Erythroblast (primary cell): Measurements from ENCODE around the gene FAM32A.

ENCODE experiments used
- DNase-seq, 2 experiments: peaks; one replicate each; lab custom pipeline; 2025; lab: John Stamatoyannopoulos, UW
- GATA1 ChIP-seq: IDR thresholded peaks from 2 replicates; pipeline ENCODE4 v1.6.1; 2011; ENCODE audit warnings: low read depth, mild to moderate bottlenecking, control low read depth, low read length, moderate library complexity
- POLR2A ChIP-seq: IDR thresholded peaks from 2 replicates; pipeline ENCODE4 v1.6.1; 2011; ENCODE audit warnings: mild to moderate bottlenecking, low read length

Gene FAM32A

DNA sequence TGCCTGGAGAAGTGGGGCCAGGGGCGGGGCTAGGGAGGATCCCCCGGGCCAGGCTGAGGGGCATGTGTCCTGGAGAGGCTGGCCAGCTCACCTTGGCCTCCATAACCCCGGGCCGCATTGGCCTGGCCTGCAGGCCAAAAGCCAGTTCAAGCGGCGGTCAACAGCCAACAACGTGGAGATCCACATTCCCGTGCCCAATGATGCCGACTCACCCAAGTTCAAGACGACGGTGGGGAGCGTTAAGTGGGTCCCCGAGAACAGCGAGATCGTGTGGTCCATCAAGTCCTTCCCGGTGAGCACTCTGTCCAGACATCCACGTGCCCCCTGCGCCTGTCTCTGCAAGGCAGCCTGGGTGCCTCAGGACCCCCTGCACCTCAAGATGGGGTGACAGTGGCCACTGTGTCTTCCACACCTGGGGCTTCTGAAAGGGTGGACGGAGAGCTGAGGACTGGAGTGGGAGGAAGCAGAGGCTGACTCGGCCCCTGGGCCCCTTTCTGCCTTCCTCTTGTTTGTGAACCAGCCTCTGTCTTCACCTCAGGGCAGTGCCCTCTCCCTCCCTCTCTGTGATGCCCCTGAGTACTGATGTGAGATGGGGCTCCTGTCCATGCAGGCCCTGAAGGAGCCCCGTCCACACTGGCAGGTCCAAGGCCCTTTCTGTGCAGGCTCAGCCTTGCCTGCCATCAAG, 43.6 kb downstream of the FAM32A start:
- no peak for TF ChIP-seq GATA1
- no peak for TF ChIP-seq POLR2A
- no peak for DNase-seq

GRCh38 chr19:16229322-16229641, 44.1 kb downstream of the FAM32A start:
- DNase-seq = no peak
- TF ChIP-seq GATA1 (no peak), POLR2A (no peak)

DNA sequence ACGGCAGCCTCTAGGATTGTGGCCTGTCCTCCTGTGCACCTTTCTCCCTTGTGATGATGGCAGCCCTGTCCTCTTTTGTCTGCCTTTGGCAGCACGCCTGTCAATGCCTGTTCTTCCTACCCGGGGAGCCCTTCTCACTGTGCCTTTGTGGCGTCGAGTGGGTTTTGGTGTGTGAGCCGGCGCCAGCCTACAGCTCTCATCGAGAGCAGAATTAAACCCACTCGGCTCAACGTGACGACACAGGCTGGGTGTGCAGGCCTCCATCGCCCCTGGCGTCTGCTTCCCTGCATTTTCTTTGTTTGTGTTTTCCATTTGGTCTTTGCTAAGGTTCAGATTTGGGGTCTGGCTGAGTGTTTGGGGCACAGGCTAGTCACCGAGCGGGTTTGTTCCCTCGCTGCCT, 46.9 kb downstream of the FAM32A start:
- no peak for TF ChIP-seq POLR2A
- TF ChIP-seq GATA1 = no peak
- DNase-seq = no peak

DNA sequence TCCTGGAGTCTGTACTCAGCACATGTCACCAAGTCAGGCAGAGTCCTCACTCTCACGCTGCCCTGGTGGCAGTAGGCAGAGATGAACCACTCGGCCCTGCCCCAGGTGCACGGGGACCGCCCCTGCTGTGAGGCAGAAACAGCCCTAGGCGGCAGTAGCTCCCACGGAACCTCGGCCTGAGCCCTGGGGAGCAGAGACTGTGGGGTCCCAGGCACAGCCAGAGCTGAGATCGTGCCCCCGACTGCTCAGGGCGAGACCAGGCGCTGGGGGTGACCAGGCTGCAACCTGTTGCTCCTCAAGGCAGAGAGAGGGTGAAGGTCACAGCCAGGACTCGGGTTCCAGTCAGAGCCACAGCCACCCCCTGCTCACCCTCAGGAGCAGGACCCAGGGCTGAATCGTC, 47.4 kb downstream of the FAM32A start:
- DNase-seq = no peak
- TF ChIP-seq GATA1 = no peak
- TF ChIP-seq POLR2A = no peak

- TF ChIP-seq GATA1 (no peak), POLR2A (no peak)
Observed at GRCh38 chr19:16233081-16233776, 48.0 kb downstream of the FAM32A start.

GRCh38 chr19:16233836-16234551, 48.8 kb downstream of the FAM32A start:
- no peak for DNase-seq
- TF ChIP-seq GATA1 (no peak), POLR2A (no peak)

More at GRCh38 chr19:16233081-16233776, 48.0 kb downstream of the FAM32A start:
- no peak for DNase-seq

DNA sequence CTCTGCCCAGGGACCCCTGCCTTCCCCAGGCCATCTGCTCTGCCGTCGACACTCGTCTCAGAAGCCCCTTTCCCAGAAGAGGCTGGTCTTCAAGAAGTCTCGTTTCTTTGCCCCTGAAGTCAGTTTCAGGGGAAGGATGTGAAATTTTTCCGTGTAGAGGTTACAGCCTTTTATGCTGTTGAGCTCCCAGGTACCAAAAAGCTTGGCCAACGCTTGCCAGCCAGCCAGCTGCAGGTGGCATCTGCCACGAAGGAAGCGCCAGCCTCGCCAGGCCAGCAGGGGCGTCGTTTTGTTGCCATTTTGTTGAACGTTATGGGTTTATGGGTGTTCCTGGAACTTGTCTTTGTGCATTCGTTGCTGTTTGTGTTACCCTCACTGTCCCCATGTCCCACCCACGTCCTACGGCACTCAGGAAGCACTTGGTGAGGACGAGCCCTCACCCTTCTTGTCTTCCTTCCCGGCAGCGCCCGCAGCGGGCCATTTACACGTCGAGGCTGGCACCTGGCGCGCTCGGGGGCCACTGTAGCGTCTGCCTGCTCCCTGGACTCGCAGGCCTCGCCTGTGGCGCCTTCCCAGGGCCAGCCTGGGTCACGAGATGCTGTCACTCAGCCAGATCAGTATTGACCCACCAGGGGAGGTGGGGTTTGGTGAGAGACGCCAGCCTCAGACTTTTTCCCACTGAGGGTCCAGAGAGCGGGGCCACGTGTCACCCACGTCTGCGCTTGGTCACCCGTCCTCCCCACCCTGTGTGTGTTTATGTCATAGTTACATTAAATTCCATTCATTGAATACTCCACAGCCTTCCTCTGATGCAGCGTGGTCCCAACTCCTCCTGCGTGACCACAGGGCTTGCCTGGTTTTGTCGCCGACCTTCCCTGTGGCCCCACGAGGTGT, 49.6 kb downstream of the FAM32A start:
- no peak for TF ChIP-seq POLR2A
- TF ChIP-seq GATA1 = no peak

GRCh38 chr19:16235811-16236652, 50.8 kb downstream of the FAM32A start:
- no peak for DNase-seq
- TF ChIP-seq POLR2A = no peak
- TF ChIP-seq GATA1 = no peak

More for the DNA sequence above, 49.6 kb downstream of the FAM32A start:
- no peak for DNase-seq
